NCI-H1048 (cell line): Measurements from ENCODE around the gene CFAP206.

Source experiments
- DNase-seq: peaks from one replicate; lab custom pipeline; 2025; lab: John Stamatoyannopoulos, UW

Gene CFAP206, protein sequence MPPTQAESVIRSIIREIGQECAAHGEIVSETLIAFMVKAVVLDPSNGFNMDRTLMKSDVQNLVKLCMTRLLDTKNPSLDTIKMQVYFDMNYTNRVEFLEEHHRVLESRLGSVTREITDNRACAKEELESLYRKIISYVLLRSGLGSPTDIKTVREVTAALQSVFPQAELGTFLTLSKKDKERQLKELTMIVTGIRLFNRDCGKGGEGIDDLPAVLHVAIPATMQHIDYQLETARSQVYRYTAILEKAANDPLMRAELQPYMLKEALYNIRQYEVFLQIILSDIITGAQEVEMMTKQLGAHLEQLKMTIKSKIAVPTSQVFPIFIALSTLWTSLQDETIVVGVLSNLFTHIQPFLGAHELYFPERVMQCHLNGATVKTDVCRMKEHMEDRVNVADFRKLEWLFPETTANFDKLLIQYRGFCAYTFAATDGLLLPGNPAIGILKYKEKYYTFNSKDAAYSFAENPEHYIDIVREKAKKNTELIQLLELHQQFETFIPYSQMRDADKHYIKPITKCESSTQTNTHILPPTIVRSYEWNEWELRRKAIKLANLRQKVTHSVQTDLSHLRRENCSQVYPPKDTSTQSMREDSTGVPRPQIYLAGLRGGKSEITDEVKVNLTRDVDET

DNA sequence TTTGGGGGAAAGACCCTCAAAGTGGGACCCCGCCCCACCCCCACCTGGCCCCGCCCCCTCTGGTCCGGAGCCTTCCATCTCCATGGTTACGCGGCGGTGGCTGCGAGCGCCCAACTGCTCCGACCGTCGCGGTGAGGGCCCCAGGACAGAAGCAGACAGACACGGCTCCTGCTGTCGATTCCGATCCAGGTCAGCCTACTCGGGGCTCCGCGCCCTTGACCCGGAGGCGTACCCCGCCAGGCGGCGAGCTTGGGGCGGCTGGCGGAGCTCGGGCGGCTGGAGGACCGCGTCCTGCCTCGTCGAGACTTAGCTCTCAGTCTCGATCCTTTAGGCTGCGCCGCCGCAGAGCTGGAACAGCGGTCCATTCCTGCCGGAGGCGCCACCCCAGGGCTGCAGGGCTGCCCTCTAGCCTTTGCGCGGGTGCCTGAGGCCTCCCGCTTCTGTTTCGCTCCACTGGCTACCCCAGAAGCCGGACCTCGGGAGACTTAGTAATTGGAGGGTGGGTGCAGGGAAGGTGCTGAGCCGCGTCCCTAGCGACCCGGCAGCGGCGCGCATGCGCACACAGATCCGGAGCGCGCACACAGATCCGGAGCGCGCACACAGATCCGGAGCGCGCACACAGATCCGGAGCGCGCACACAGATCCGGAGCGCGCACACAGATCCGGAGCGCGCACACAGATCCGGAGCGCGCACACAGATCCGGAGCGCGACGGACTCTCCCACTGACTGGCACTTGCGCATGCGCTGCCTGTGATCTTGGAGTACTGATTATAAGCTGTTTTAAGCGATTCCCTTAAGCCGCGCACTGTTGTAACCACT, at the start of gene CFAP206:
Gene CFAP206, plus strand, starts transcription at position 72 of the 820 bp plus-strand sequence. CDS start 1,868 bp downstream, outside the sequence.
- peak; percentile 73 for DNase-seq

DNA sequence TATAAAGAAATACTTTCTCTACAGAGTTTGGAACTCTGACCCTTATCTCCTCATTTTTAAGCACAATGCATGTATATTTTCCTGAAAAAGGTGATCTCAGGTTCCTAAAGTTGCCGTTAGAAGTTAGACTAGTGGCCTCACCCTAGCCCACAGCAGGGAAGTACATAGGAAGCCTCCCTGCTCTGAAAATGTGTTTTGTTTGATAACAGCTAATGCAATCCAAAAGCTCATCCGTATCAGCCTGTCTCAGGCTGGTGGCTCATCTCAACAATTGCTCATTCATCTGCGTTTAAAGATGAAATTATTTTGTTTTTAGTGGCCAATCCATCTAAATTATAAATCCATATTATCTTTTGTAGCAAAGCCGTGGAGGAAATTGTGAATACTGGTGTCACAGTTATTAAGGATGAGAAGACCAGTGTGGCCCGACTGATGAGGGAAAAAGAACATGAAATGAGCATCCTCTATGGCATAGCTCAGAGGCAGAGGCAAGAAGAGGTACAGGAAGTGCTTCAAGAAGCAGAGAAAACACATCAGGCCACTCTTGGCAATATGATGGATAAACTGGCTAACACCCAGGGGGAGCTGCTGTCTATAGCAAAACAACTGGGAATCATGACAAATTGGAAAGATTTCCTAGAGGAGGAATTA, 43.0 kb upstream of the CFAP206 start:
- DNase-seq, result no peak

DNA sequence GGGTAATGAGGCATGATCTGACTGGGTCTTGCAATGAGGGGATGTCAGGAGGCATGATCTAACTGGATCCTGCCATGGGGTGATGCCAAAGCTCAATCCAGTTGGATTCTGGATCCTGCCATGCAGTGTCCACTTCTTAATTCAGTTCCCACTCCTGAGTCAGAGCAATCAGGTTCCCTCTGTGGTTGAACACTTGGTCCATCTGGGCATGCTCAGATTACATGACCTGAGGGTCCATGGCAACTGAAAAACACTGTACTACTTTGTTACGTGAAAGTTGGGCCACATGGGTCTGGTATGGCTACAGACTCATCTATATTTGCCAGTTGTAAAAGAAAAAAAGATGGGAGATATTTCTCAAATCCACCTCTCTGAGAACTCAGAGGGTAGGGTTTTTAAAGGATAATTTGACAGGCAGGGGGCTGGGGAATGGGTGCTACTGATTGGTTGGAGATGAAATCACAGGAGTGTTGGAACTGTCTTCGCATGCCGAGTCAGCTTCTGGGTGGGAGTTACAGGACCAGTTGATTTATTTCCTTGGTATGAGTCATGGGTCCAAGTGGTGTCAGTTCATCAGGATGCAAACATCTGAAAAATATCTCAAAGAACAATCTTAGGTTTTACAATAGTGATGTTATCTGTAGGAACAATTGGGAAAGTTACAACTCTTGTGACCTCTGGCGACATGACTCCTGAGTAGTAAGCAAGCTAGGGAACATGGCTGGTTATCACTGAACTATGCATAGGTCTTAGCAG, 41.5 kb upstream of the CFAP206 start:
- DNase-seq, result no peak

DNA sequence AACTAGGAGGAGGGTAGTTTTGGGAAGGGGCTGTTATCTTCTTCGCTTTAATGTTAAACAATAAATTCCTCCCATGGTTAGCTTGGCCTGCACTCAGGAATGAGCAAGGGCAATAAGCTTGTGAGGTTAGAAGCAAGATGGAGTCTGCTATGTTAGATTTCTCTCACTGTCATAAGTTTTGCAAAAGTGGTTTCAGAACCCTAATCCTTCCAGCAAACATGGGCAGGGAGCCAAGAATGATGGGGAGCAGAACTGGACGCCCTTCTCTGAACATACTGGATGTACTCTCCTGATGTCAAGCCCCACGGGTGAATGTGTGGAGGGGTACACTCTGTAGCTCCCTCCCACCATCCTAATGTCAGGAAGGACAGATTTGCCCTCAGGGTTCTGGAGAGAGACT, 40.9 kb upstream of the CFAP206 start:
- DNase-seq, result no peak

DNA sequence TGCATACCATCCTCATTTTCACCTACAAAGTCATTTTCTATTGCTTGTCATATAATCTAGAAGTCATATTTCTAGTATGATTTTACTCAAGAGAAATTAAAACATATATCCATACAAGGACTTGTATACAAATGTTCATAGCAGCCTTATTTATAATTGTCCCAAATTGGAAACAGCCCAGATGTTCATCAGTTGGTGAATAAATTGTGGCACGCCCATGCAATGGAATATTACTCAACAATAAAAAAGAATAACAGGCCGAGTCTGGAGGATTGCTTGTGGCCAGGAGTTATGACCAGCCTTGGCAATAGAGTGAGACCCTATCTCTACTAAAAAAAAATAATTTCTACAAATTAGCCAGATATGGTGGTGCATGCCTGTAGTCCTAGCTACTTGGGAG, 34.4 kb upstream of the CFAP206 start:
- DNase-seq, result no peak

DNA sequence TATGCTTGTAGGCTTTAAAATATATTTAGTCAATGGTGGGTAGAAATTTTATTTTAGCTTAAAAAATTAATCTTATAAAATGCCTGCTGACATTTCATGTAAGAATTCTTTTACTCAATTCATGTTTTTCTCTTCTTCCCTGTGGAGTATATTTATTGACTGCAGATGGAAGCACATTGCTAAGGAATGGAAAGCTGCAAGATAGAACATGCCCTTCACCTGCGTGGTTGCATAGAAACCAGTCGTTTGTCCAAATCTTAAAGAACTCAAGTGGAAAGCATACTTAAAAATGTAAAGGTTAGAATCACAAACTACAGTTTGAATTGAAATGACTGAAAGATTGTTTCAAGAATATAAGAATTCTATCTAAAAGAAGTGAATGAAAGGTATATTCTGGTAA, 32.5 kb upstream of the CFAP206 start:
- DNase-seq, result no peak

DNA sequence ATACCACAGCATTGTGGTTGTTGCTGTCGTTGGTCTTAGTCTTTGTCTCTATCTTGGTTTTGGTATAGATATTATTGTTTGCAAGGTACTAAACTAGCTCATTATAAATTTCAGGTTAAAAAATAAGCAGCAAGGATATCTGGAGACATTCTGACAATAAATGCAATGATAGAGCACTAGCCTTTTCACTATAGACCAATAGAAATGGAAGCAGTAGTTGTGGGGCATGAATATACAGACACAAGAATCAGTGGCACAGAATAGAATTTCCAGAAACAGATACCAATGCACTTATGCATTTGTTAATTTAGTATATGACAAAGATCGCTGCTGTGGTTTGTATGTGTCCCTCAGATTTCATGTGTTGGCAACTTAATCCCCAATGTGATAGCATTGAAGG, 31.1 kb upstream of the CFAP206 start:
- DNase-seq, result no peak

DNA sequence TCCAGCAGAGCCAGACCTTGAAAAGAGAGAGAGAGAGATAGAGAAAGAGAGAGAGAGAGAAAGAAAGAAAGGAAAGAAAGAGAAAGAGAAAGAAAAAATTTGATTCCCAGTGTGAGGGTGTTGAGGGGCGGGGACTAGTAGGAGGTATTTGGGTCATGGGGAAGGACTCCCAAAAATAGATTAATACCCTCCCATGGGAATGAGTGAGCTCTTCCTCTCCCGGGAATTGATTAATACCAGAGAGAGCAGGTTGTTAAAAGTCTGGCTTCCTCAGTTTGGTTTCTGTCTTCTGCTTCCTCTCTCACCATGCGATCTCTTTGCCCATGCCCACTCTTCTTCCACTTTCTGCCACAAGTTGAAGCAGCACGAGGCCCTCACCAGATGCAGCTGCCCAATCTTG, 28.8 kb upstream of the CFAP206 start:
- DNase-seq, result no peak

DNA sequence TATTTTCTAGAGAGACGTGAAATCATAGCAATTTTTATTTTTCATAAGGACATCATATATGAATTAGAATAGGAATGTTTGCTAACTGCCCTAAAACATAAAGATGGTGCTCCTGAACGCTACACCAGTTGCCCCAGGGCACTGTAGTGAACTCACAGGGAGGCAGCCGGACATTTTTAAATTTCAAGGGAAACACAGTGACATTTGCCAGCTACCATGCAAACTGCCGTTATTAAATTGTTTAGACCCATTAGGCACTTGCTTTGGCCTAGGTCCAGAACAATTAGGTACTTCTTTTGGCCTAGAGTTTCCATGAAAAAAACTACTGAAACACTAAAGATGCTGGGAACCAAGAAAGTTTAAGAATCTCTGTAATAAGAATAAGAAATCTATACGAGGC, 24.9 kb upstream of the CFAP206 start:
- no peak for DNase-seq

DNA sequence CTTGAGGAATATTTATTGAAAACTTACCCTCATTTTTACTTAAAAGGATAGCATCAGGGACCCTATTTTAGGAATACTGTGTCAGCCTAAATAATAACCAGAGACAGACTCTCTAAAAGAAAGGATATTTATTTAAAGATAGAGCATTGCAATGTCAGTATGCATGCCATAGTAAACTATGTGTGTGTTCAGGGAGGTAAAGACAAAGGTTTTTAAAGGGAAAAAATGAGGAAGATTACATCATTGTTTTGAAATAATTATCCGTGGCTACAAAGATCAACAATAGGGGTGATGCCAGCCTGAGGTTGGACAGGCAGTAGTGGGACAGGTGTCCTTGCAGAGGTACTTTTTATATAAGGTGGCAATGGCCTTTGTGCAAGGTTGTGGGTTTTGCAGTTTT, 23.7 kb upstream of the CFAP206 start:
- DNase-seq, result no peak

DNA sequence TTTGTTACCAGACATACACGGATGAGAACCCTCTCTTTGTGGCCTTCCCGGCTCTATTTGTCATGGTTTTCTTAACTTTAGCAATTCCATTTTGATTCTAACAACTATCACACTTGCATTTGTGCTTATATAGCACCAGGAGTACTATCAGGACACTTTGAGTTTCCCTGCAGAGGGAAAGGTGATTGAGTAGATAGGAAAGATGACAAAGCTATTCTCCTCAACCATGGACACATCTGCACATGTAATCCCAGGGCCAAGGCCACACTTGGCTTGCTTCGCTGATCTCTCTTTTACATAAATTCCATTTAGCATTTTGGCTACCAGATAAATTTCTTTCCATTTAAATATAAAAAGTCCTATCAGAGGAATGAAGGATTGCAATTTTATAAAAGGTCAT, 23.3 kb upstream of the CFAP206 start:
- no peak for DNase-seq

DNA sequence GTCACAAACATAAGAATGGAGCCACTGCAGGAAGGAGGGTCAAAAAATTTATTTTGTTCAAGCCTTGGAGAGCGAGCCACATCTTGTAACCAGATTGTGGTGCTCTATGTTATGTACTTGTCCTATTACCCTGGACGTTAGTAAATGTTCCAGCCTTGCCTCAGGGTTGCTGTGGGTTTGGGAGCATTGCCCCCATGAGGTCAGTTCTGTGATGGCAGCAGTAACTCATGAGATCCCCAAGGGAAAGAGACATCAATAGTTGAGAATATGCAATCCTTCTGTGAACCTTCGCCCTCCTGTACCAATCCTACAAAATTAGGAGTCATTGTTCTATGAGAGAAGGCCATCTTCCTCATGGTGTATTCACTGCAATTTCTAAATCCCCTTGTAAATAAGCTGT, 16.4 kb upstream of the CFAP206 start:
- no peak for DNase-seq

DNA sequence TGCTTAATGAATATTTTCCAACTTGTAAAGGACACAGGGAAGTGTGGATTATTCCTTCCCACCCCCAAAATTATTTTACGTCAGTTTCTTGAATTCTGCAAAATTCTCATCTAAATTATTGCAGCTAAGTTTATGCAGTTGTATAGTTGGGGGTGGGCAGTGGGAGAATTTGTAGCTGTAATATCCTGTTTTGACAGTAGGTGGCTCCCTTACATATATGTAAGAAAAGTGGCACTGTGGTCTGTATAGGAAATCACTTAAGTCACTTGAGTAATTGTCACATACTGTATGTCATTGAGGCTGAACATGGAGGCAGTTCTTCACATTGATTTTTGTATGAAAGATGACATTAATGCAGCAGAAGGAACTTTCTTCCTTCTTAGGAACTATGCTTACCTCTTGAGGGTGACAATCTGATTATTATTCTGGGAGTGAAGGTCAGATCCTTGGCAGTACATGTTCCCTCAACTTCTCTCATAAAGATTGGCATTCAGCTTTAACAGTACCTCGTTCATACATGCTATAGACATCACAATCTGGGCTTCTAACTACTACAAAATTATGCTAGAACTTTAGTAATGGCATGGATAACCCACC, 14.6 kb upstream of the CFAP206 start:
- DNase-seq, result peak; percentile 40

DNA sequence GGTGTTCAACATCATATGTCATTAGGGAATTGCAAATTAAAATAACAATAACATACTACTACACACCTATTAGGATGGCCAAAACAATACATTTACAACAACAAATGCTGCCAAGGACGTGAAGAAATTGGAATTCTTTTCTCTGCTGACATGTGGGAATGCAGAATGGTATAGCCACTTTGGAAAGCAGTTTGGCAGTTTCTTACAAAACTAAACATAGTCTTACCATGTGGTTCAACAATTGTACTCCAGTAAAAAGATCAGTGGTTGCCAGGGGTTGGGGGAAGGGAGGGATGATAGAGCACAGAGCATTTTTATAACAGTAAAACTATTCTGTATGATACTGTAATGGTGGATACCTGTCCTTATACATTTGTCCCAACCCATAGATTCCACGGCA, 12.3 kb upstream of the CFAP206 start:
- DNase-seq, result no peak

DNA sequence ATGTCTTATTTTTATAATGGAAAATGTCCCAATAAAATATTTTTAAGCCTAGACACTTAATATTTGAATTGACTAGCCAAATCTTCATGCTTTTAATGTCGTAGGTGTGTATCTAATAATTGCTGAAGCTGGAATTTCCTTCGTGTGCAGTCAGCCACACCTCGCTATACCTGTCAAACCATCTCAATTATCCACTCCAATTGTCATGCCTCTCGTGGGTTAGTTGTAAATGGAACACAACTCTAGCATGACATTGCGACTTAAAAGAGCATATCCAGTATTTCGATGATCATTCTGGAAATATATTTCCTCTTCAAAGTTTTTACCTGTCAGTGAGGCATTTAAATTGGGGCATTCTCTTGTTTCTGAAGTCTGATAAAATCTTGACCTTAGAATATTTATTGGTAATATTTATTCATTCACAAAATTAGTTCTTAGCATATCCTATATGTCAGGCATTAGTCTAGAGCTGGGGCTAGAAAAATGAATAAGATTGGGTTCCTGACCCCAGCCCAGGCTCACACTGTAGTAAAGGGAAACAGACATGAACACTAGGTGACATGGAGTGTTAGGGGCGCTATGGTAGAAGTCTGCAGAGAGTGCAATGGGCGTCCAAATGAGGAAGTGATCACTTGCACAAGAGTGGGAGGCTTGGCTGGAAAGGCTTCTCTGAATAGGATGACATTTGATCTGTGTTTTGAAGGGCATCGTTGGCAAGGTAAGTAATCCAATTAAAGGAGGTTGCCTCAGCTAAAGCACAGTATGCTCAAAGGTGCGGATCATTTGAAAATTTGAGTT, 11.0 kb upstream of the CFAP206 start:
- DNase-seq, result no peak

DNA sequence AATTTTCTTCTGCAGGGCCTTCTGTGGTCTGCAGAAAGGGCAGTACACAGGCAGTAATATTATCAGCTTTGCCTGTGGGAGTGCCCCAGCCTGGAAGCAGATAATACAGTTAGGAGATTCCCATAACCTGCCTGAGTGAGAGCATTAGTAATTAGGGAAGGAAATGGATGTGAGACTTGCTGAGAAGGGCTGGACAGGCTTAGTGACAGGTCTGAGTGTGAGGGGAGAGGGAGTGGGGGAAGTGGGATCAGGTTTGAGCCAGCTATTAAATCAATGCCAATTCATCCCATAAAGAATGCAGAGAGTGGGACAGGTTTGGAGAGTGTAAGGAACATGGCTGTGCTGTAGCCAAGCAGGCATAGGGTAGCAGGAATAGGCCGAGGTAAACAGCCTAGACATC, 10.1 kb upstream of the CFAP206 start:
- no peak for DNase-seq

DNA sequence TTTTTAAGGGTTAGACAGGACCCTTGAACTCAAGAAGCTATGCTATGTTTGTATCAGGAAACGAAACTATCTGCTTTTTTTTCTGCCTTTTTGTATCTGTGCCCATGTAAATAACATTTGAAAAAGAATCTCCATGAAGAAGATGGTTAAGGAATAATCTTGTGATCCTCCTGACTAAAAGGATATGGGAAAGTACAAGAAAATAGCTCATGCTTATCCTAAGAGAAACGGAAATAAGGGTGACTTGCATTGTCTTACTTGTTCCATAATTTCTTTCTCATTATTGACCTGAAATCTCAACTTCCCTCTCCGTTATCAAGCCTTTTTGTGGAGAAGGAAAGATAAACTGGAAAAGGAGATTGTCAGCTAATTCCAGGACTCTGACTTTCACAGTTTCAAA, 5.9 kb upstream of the CFAP206 start:
- DNase-seq, result no peak

DNA sequence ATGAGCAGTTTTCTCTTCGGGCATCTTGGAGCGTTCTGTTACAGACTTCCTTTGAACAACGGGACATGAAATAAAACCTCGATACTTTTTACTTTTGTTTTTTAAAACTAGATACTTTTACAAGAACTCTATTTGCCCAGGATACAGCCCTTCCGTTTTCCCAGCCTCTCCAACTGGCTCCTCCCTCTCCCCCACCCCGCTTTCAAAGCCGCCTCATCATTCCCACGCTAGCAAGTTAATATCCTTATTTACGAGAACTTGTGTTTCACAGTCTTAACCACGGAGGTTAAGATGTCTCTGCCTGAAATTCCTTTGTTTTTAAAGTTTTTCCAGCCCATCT, 241 bp upstream of the CFAP206 start:
- DNase-seq, result no peak

DNA sequence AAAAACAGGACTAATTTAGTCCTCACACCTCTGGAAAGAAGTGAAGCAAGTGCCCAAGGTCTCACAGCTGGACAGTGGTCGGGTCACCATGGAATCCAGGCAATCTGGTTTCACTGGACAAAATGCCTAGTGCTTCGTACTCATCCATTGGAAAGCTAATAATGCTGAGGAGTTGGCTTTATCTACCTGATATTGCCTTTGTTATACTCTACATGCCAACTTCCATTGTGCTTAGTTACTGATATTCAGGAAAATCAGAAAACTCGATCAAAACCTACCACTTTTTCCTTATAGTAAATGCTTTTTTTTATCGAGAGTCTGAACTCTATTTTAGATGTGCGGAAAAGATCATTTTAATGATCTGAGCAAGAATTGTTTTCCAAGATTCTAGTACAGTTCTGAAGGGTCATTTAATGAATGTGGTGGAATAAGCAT, 966 bp downstream of the CFAP206 start:
- DNase-seq, result no peak

DNA sequence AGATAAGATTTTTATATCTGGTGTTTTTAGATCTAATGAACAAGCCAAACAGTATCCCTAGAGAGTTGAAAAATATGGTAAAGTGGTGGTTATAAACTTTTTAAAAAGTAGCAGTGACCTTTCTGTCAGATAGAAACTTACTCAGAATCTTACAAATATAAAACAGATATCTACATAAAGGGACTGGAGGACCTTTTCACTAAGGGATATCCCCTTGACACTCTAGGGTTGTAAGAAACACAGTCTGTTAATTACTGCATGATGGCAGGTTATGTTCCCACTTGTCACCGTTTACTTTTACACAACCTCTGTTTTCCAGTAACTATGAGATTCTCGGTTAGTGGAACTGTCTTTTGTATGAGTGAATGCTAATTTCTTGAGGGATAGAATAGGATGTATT, 11.5 kb downstream of the CFAP206 start:
- DNase-seq, result no peak

DNA sequence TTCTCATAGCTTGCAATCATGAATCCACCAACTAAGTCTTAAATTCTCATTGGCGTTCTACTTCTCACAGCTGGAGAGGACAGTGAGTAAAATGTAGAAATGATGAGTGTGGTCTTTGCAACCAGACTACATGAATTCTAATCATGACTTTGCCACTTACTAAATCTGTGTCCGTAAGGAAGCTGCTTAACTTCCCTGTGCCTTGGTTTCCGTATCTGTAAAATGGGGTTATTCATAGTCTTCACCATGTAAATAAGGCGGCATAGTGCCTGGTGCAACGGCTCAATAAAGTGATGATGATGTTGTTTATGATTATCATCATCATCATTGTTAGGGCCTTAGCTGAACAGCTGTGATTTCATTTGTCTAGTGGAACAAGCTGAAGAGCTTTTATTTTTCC, 12.6 kb downstream of the CFAP206 start:
- no peak for DNase-seq
